Measurements from ENCODE around the gene DHX32. TPM values are rescaled to one million over a fixed set of nuclear protein-coding genes. Genes with fewer than 3 reads are reported as not detected.
A peak's percentile ranks its signal among the peaks of the same experiment; 100 is the strongest.
"Not testable (repeated sequence)": the region's sequence is repeated elsewhere in the genome, so short reads cannot be mapped to it uniquely, and the experiment has no call there.

Gene DHX32
- polyA plus RNA-seq, 4 donors: 22.8 to 27.7 (median 26.4) TPM

DNA sequence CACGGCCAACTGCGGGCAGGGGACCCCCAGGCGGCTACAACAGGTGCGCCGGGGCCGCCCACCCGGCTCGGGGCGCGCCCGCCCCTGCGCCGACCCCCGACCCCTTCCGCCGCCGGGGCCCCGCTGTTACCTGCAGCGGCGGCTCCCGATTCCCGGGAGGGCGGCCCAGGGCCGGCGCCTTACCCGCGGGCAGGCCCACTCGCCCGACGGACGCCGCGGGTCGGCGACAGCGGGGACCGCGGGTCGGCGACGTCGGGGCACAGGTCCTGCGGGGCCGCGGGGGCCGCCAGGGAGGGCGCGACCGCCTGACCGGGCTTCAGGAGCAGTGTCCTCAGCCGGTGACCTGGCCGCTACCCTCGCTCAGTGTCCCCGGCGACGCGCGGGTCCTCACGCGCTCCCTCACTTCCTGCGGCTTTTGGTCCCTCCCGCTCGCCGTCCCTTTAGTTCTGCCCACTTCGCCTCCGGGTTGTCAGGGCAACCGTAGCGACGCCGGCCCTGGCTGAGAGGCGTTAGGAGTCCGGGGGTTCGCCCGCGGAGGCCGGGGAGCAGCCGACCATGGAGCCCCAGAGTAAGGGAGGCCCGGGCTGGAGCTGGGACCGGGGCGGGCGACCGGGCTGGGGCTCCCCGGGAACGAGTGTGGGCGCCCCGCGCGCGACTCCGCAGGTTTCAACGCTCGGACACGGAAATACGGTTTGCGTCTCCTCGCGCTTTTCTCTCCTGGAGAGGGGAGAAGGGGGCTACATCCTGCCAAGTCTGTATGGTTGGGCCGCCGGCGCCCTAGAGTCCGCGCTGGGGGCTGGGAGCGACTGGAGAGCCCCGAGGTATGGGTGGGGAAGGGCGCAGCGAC, 15.2 kb upstream of the DHX32 start, which contains the start of gene FANK1:
Gene FANK1, plus strand, starts transcription at position 477 of the 847 bp plus-strand sequence. Its CDS starts 79 bp downstream, at position 556.
- peak; percentile 77 to 84 (median 80) for DNase-seq (ENCODE audit: low read depth in 4 of 4, low spot score in 3 of 4)

DNA sequence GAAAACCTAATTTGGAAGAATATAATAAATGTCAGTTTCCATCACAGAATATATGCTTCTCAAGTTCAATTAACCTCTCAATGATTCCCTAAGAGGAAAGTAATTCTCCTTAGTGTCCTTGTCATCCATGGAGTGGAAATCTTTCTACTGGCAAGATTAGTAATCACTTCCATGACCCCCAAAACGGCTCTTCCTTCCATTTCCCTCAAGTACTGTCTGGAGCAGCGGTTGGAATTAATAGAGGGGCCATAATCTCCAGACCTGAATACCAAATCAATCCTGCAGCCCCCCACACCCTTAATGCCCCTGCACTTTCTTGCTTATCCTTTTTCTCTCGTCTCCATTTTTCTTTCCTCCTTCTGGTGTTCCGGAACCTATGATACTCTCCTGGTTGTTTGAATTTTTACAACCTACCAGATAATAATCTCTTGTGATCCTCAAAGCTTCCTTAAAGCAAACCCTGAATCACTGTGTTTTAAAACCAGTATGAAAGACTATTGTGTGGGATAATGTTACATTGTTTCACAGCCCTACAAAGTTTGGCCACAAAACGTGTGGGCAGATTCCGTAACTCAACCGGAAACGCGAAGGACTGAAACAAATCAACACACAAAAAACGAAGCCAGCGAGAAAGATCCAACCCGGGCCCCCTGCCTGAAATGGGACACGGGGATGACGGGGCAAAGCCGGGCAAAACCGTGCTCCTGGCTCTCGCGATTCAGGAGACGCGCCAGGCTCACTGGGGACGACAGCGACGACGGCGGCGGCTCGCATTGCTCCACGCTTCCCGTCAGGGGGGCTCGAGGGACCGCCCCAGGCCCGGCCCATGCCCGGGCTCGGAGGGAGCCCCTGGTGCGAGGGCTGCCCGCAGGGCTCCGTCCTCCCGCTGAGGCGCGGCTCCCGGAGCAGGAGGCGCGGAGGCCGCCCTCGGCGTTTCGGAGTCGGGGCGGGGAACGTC, 14.3 kb upstream of the DHX32 start:
- peak; percentile 31 to 40 (median 36) for DNase-seq (ENCODE audit: low read depth in 4 of 4, low spot score in 3 of 4)

DNA sequence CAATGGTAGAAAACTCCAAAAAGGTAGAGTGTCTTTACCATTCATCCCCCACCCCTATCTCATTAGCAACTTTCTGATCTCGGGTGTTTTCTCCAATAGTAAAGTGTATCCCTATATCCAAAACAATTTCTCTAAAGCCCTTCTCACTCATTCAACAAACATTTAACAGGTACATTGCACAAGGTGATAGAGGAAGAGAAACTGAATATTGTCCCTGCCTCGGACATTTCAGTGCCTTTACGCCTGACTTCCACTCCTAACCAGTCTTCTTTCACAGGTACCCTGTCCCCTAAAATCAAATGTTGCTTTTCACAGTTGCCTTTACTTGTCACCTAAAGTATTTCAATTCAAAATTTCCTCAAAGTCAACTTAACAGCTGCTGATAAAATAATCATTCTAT, 13.1 kb upstream of the DHX32 start:
- DNase-seq (ENCODE audit: low read depth in 4 of 4, low spot score in 3 of 4): not testable (repeated sequence)

DNA sequence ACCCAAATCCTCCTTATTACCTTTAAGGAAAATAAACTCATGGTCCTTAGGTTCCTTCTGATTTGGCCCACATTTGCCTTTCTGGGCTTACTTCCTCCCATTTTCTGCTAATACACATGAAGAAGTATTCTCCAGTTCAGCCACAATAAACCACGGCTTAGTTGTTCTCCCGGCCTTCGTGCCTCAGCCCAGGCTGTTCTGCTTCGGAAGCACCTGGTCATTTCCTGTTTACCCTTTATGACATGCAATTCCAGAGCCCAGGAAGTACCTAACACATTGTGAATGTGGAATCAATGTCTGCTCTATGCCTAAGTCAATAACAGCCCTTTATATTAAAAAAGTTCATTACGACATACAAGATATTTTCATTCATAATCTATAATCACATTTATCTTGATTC, 11.3 kb upstream of the DHX32 start:
- not testable (repeated sequence) for DNase-seq (ENCODE audit: low read depth in 4 of 4, low spot score in 3 of 4)

DNA sequence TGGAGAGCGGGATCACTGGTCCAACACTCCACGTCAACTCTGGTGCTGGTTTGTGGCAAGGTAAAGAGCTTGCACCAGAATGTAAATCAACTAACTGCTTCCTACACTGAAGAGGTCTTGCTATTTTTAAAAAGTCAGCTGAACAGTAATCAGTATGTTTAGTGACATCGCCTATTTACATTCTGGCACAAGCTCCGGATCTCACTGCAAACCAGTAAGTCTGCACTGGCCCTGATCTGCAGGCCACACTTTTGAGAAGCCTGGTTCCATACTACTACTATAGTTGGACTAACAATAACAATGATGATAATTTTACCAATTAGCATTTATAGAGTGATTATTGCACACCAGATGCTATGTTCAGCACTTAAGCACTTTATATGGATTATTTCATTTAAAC, 8.3 kb upstream of the DHX32 start:
- not testable (repeated sequence) for DNase-seq (ENCODE audit: low read depth in 4 of 4, low spot score in 3 of 4)

DNA sequence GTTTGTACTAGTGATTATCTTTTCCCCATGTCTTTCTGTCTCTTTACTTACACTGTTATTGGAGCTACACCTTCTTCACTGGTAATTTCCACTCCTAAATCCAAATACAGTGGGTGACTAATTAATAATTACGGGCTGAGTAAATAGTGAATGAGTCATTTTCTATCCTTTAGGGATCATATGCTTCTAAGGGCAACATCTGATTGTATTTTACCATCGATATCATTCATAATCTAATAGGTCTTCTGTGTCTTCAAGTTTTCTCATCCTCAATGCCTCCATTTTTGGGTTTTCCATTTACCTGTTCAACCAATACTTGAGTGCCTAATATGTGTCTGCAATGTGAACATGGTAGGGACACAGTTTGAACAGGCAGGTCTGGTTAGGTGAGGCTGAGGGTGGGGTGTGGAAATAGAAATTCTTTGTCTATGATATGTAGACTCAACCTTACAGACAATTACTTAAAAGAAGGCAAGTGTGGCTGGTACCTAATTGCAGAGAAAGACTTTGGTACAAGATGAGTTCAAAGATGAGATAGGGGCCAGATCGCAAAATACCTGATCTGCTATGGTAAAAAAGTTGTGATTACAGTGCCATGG, 5.9 kb upstream of the DHX32 start:
- DNase-seq (ENCODE audit: low read depth in 4 of 4, low spot score in 3 of 4): no peak

DNA sequence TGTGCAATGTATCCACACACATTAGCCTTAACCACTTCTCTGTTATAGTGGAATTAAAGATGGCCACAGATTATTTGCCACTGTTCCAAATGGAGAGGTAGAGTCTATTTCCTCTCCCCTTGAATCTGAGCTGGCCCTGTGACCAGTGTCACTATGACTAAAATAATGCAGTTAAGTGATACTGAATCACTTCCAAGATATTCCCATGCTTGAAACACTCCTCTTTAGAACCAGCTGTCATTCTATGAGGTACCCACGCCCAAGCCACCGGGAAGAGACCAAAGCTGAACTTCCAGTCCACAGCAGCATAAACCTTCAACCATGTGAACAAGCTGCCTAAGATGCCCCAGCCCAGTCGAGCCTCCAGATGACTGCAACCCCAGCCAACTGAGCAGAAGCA, 2.1 kb upstream of the DHX32 start:
- no peak for DNase-seq (ENCODE audit: low read depth in 4 of 4, low spot score in 3 of 4)

DNA sequence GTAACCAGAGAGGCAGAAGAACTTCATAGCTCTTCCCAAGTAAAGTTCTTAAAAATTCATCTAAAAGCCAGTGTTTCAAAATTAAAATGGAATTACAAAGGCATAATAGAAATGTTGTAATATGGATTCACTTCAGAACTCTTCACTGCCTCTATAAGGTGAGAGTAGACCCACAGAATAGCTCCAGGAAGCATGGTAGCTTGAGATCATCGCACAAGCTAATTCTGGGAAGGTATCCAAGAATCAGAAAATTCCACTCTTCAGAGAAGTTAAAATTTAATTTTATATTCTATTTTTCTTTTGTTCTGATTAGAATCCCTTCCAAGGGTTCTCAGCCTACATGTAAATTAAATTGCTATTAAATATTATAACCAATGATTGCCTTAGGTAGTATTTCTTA, 1.5 kb upstream of the DHX32 start:
- no peak for DNase-seq (ENCODE audit: low read depth in 4 of 4, low spot score in 3 of 4)

DNA sequence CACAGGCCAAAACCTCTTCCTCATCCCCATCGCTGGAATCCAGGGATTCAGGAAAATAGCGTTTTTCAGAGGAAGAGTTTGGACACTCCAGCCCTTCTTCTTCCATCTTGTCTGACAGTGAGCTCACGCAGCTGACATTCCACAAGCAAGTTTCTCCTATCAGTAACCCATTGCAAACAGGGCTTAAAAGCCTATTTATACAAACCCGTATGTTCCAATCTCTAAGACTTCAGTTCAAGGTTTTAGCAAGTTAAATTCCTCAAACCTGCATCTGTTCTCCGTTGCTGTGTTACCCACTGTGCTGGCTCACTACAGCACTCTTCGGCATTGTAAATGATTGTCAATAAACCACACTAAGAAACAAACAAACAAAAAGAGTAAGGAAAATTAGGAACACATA, 373 bp downstream of the DHX32 start:
- DNase-seq (ENCODE audit: low read depth in 4 of 4, low spot score in 3 of 4): no peak

DNA sequence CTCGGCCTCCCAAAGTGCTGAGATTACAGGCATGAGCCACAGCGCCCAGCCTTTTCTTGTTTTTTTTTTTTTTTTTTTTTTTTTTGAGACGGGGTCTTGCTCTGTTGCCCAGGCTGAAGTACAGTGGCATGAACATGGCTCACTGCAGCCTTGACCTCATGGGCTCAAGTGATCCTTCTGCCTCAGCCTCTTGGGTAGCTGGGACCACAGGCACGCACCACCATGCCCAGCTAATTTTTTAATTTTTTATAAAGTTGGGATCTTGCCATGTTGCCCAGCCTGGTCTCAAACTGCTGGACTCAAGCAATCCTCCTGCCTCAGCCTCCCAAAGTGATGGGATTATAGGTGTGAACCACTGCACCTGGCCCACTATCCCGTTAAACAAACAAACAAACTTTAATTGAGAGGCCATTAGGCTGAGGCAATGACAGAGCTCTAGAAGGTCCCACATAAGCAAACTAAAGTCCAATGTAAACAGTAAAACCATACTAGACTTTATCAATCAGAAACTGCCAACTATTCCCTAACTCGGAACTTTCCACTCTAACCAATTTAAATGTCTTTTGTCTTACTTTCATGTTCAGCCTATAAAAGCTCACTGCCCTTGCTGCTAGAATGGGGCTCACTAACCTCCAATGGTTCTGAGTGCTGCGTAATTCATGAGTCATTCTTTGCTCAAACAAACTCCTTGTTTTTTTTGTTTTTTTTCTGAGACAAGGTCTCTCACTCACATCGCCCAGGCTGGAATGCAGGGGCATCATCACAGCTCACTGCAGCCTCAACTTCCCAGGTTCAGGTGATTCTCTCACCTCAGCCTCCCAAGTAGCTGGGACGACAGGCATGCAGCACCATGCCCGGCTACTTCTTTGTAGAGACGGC, 1.9 kb downstream of the DHX32 start:
- no peak for DNase-seq (ENCODE audit: low read depth in 4 of 4, low spot score in 3 of 4)

DNA sequence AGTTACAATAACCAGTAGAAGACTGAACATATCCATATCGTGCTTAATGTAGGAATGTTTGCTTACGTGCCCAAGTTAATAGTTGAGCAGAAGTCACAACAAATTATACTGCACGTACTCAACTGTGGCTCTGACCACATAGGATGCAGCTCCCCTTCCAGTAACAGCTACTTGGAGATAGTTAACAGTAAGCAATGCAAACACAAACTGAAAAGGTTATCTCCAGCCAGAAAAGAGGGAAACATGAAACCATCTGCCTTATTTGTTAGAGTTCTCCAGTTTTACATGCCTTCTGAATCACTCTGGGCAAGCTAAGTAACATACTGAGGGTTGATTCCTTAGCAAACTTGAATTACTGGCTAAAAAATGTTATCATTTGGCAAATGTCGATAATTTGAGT, 9.8 kb downstream of the DHX32 start:
- no peak for DNase-seq (ENCODE audit: low read depth in 4 of 4, low spot score in 3 of 4)

DNA sequence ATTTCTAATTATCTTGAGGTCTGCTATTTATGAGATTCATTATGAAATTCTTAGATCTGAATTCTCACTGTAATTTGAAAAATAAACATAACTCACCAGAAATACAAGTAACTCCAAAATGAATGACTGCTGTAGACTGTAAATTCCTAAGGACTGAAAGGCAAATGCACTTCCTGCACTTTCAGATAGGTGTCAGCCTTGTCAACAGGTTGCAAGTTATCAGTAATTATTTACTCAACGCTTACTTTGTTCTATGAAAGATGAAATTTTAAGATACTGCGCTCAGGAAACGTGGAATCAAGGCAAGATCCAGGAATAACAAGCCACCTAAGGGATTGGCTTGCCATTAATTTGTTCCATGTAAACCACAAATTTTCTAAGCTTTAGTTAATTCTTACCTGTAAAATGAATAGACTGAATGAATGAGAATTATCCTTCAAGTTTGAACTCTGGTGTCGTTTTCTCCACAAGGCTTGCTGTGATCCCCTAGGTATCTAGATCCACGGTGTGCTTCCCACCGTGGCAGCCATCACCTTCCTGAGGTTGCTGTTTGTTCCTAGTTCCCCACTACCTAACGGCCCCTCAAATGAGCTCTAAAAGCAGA, 12.6 kb downstream of the DHX32 start:
- DNase-seq (ENCODE audit: low read depth in 4 of 4, low spot score in 3 of 4): no peak

DNA sequence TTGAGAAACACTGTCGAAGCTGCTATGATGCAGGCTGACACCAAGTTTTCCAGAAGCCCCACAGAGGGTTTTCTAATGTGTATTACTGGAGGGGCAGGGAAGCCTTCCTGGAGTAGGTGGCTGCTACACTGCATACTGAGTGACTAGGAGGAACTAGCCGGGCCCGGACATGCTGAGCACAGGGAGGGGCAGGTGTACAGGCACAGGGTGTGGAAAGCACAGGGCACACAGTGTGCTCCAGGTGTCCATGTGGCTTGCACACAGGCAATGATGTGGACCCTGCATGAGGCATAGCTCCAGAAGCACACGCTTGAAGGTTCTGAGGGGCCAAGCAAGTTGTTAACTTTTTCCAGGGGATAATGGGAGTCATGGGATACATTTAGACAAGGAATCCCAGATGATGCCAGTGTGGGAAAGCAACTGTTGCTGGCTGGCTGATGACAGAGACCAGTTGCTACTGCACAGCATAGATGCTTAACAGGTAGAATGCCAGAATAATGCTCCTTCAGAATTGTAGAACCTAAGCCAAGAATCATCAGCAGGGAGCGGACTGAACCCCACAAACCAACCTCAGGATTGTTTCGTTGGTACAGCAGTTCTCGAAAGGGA, 14.6 kb downstream of the DHX32 start:
- DNase-seq (ENCODE audit: low read depth in 4 of 4, low spot score in 3 of 4): no peak

DNA sequence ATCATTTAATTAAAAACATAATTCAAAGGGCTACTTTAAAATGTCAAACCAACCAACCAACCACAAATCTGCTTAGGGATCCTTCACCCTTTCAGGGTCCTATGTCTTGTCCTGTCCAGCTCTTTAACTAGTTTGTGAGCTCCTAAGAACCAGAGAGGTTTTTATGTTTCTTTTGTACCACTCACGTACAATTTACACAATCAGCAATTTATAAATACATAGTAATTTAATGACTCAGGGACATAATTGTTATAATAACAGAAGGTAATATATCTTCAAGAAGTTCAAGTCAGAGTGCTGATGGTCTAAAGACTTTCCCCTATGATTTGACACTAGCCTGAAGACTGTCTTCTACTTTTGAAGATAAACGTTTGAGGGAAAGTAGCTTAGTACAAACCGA, 16.0 kb downstream of the DHX32 start:
- DNase-seq (ENCODE audit: low read depth in 4 of 4, low spot score in 3 of 4): no peak

DNA sequence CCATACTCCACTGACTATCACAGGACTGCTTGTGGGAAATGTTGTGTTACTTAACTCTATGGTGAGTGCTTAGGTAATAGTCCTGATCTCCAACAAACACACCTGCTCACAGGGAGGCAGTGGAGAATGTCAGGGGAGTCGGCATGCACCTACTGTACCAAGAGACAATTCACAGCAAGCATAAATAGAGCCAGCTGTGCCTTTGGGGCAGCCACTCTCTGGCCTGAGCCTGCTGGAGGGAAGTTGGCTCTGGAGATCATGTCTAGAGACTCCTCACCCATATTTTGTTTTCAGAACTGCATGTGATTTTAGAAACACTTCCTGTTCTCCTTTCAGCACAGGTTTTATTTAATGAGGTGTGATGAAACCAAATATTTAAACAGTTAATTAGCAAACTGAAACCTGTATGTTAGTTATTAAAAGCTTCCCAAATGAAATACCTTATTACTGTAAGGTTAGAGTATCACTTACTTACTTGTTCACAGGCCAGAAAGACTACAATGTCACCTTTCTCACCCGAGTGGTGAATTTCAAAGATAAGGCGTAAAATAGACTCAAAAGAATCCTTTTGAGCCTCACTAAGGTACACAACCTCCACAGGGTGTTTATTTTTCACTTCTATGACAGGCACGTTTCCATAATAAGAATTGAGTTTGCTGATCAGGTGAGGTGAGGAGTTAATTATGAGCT, 21.8 kb downstream of the DHX32 start:
- no peak for DNase-seq (ENCODE audit: low read depth in 4 of 4, low spot score in 3 of 4)

DNA sequence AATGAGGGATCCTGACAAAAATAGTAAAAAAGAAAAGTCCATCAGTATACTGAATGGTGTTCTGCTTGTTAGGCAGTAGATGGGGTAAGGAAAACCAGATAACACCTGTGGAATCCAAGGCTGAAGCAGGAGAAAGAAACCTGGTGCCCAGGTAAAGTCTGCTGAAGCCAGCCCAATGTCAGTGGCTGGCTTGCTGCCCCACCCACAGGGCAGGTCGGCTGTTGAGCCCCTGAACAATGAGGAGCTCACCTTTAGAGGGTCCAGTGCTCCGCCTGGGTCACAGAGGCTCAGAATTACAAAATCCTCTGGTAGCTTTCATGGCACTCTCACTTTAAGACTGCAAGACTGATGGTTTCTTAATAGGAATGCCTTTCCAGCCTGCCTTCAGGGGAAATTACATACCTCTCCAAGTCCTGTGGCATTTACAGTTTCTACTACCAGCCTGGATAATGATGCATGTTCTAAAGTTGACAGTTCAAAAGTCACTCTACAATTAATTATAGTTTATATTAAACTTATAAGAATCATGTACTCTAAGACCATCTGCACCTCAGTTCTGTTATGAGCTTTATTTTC, 23.8 kb downstream of the DHX32 start:
- no peak for DNase-seq (ENCODE audit: low read depth in 4 of 4, low spot score in 3 of 4)

DNA sequence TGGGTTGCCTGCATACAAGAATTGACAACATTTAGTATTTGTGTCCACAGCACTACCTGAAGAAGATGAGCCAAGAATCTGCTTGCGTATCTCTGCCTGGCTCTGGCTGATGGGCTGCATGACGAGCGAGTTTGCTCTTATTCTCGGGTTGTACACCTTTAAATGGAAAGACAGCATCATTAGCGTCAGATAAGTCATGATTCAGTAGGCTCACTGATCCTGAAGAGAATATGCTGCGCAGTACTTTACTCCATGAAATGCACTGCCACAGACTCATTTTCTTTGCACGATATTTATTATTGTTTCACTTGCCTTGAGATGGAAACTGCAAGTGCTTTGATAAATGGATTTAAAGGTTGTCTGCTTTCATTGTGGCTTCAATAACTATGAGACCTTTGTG, 28.6 kb downstream of the DHX32 start:
- DNase-seq (ENCODE audit: low read depth in 4 of 4, low spot score in 3 of 4): no peak

Data from right renal pelvis (tissue), 4 donors.